GM21447 (cell line): ENCODE measurements around the gene CTBP2.
"Not testable (repeated sequence)": the region's sequence is repeated elsewhere in the genome, so short reads cannot be mapped to it uniquely, and the experiment has no call there.

Source experiments
- ATAC-seq: cut with Tn5 transposase; IDR thresholded peaks from one replicate; pipeline ENCODE4 v1.9.1; 2021; ENCODE audit not compliant: unreplicated experiment

Gene CTBP2

DNA sequence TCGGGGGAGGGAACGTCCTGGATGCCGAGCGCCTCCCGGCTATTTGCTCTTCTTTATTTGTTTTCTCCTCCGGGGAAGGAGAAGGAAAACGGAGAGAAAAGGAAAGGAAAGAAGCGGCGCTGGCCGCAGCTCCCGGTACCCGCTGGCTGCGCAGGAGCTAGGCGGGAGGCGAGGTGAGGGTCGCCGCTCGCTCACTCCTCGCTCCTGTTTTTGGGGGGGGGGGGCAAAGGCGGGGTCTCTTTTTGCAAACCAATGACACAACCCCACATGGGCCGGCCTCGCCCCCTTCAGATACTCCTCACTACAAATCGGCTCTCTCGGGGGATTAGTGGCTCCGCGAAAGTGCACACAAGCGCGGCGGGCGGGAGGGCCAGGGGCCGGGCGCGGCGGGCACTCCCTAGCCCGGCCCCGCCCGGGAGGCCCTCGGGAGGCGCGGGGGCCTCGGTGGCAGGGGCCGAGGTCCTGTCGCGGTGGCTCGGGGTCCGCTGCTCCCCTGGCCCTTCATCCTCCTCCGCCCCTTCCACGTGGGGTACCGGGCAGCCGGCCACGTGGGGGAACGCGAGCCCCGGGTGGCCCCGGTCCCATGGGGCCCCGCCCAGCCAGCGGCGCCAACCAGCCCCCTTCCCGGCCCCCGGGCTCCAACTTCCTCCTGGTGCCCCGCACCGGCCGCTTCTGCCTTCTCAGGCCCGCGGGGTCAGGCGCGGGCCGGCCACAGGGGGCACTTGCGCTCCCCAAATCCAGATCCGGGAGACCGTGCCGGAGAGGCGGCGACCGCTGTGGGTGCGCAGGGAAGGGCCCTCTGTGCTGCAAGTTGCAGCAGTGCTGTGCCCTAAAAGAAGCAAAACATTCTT, 718 bp upstream of the CTBP2 start:
- no peak for ATAC-seq

DNA sequence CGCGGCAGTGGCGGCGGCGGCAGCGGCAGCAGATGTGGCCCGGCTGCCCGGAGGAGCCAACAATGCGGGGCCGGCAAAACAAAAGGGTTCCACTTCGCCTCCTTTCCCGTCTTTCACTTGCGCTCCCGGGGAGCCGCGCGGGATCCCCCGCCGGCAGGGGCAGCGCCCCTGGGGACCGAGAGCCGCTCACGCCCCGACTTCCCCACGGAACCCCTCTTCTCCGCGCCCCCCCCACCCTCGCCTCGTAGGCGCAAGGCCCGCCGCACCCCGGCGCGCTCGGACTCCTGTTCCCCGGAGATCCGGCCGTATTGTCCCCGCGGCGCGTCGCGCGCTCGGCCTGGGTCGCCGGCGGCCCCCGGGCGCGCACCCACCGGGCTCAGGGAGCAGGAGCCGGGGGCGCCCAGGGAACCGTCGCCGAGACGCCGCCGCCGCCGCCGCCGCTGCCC, 854 bp downstream of the CTBP2 start:
- no peak for ATAC-seq

DNA sequence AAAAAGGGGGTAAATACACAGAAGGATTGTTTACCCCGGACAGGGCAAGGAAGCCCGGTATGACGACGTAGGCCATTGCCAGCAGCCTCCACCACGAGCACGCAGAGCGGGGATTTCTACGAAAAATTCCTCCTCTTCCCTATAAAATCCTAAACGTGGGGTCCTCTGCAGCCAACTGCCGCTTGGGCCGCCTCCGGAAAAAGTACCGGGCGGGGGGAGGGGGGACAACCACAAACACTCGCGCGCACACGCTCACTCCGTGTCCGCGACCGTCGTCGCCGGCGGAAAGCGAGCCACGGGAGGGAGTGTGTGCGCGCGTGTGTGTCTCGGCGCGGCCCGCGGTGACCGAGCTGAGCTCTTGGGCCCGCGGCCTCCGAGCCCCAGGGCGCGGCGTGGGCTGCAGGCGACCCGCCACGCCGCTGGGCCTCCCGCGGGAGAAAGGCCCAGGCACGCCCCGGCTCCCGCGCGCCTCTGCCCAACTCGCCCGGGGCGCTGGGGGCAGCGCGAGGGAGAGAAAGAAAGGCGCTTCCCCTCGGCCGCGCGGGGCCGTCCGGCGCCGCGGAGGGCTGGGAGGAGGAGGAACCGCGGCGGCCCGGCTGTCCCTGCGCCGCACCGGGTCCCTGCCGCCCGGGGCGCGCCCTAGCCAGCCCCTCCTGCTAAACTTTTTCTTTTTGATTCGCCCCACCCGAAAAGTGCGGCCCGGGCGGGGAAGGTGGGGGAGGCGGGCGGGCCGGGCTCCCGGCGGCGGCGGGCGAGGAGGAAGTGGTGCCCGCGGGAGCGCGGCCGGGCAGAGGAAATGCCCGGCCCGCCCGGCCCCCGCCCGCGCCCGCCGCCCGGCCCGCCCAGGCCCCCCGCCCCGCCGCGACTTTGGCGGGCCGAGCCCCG, 1.5 kb downstream of the CTBP2 start:
- no peak for ATAC-seq

DNA sequence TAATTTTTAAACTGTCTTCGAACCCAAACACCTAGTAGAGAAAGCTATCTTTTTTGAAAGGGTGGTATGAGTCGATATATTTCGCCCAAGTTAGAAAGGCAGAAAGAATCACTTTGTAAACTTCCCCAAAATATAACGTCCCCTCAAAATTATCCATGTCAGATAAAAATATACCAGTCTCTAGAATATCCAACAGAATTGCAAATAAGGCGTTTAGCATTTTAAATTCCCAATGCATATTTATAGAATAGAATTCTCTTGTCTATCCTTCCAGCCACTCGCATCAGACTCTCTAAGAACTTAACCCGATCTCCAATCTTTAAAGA, 2.1 kb downstream of the CTBP2 start:
- no peak for ATAC-seq

DNA sequence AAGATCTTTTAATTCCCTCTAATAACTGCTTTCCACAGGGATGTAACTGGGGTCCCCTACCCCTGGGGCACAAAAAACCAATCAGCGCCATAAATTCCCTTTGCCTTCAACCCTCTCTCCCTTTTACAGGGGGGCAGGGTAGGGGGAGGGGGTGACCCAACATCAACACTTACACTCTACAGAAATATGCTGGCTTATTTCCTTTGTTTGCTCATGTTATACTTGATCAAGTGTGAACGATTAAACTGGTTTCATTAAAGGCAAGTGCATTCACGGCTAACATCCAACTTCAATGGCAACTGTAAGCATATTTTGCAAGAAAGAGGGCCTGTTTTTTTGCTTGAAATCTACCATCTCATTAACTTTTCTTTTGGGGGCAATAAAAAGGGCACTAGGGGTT, 2.9 kb downstream of the CTBP2 start:
- ATAC-seq = no peak

DNA sequence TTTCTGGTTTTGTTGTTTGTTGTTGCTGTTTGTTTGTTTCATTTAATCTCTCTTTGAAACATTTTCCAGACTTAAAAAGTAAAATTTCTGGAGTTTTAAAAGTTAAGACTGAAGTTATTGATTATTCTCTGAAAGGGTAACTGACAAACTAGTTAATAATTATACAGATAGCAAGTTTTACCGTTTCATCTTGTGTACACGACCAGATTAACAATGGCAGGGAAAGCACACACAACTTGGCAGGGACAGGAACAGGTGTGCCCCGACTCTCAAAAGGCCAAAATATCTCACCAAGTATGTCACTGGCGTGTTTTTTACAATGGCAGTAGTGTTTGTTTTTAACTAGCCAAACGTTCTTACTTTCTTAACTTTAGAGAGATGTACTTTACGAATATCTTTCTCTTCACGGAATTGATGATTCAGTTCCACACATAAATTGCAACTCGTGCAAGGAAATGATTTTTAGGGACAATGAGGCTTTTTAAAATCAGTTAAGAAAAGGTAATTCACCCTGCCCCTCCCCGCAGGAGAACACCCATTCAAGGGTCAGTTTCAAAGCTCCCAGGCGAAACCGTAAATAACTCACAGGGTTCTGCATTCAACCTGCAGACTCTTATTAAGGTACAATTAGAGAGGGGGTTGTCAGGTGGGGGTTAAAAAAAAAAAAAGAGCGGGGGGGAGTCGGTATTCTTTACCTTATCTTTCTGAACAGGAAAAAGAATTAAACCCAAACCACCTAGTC, 3.5 kb downstream of the CTBP2 start:
- ATAC-seq = no peak

DNA sequence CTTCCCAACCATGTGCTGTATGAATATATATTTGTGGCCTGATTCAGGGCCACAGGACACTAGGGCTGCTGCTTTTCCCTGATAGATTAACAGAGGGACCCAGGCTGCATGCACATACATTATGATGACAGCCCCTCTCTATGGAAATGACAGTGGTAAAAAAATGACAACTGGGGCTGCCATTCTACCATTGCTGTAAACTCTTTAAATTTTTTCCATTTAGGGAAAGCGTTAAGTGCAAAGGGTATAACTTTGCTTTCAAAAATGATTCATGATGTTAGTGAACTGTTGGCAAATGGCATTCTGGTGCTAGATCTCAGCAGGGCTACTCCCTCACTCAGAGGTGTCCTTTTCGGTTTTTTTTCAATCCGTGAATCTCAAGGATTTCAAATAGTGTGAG, 4.2 kb downstream of the CTBP2 start:
- no peak for ATAC-seq

DNA sequence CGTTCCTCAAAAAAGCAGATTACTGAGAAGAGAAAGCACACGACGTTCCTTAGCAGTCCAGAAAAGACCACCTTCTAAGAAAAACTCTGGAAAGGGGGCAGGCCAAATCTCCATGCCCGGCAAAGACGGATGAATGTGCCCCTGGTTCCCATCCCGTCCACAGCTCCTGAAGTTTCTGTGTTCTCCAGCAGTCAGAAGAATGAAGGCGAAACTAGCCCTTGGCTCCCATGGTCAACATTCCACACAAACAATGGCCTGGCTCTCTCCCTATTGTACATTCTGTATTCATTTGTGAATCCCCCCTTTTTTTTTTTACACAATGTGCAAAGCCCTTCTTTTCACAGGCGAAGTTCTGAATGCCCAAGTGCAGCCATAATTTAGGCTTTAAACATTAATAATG, 5.3 kb downstream of the CTBP2 start:
- no peak for ATAC-seq

DNA sequence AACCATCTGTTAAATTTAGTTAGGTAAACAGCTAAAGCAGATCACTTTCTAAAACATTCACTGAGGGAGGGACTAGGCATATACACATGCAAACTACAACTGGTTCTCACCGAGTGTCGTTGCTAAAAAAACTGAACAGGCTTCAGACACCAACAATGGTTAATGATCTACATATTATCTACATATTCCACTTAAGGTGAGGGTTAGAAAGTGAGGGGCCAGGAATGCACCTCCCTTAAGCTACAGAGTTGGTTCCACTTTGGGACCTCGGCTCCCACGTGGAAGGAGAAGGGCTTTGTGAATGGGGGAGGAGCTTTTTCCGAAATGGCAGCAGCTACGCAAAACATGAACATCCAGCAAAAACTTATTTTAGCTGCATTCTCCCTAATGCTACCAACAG, 5.8 kb downstream of the CTBP2 start:
- ATAC-seq = no peak

DNA sequence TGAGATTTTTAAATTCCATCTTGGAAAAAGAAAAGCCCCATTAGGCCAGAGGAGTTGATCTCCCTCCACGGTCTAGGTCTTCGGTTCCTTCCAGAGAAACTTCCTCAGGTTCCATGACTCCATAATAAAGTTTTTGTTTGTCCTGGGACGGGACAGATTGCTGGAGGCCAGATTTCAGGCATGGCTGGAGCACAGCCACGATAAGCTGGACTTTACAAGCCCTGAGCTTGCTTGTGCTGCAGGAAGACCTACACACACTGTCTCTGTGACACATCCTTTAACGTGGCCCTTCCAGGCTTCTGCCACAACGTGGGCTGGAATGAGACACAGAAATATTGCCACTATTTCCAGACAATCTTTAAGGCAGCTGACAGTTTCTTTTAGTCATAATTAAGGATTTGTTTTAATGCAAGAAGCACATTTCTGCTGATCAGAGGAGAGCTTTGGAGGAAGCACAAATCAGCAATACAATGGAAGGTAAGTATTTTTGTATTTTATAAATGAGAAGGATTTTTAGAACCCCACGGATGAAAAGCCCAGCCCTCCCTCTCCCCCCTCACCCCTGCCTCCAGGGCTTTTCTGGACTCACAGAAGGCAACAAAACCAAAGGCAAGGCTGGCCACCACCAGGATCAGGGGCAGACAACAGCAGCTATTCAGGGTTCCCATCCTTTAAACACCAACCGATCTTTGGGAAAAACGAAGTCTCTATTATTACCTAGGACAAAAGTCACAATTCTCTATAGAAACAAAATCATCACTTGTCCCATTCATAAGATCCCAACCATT, 6.5 kb downstream of the CTBP2 start:
- ATAC-seq = no peak

DNA sequence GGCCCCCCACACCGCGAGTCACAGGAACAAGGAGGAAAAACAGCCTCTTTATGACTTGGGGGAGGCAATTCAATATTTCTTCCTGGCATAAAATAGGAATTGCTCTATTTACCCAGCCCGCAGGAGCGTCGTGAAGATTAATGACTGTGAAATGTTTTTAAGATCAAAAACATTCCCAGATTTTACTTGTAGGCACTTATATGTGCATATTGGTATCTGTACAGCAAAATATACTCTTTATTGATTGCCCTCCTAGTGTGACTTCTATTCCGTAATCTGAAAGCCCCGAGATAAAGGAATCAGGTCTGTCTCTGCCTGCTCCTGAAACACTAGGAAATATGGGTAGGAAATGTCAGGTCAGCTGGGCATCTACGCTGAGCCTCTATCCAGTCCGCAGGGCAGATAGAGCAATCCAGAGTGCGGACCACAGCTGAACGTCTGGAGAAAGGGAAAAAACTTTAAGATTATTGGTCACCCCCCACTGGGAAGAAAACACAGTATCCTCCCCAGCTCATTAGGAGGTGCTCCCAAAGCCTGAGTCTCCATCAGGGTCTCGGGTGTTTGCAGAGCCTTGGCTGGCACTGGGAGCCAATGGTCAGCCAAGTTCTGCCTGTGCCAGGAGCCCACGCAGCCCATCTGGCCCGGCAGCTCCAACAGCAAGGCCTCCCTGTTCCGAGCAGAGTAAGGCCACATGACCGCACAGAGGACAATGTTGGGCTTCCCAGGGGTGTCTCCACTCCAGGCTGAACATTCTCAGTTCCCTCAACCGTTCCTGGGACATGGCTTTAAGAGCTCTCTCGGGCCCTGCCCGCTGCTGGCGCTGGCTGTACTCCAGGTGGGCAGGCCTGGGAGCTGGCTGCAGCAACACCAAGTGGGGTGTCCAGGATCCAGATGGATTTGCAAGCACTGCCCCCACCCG, 7.7 kb downstream of the CTBP2 start:
- no peak for ATAC-seq

DNA sequence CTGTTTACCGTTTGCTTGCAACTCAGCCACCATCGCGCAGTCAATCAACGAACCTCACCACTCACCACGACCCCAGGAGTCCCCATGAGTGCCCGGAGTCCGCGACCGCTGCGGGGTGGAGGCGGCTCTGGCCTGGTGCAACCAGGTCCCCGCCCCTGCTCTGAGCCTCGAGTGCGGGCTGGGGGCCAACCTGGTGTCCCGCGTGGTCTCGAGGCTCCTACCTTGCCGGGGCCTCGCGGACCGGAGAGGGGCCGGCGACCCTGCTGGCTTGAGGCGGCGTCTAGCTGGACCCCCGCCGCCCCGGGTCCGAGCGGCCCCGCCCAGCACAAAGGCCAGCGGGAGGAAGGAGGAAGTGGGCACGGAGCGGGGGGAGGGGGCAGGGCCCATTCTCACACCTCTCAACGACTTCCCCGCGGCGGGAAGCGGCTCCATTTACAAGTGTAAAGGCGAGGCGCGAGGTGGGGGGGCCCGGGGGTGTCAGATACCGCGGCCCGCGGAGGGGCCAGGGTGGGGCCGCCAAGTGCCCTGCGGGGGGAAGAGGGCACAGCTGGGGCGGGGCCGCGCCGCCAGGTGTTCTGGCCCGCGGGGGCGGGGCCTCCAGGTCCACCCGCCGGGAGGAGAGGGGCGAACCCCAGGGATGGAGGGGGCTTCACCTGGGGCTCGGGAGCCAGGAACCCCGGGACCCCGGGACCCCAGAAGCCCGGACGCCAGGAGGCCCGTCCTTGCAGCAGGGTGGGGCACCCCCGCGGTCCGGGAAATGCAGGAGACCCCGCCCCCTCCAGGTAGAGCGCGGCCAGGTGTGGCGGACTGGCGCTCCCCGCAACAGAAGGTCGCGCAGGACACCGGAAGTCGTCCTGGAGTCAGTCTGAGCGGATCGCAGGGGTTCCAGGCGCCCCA, 8.6 kb downstream of the CTBP2 start:
- no peak for ATAC-seq

DNA sequence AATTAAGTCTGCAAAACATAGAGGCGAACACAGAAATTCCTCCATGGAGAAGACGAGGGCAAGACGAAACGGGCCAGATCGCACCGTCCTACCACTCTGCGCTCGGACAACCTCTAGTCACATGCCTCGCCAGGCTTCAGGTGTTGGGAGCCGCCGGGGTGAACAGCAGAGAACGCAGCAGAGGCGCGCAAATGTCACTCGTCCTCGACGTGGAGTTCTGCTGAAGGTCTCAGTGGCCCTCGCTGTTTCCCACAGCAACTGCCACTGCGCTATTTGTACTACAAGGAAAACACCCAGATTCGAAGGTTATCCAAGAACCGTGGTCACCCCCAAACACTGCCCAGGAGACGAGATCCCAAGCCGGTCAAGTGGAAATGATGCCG, 9.2 kb downstream of the CTBP2 start:
- no peak for ATAC-seq

DNA sequence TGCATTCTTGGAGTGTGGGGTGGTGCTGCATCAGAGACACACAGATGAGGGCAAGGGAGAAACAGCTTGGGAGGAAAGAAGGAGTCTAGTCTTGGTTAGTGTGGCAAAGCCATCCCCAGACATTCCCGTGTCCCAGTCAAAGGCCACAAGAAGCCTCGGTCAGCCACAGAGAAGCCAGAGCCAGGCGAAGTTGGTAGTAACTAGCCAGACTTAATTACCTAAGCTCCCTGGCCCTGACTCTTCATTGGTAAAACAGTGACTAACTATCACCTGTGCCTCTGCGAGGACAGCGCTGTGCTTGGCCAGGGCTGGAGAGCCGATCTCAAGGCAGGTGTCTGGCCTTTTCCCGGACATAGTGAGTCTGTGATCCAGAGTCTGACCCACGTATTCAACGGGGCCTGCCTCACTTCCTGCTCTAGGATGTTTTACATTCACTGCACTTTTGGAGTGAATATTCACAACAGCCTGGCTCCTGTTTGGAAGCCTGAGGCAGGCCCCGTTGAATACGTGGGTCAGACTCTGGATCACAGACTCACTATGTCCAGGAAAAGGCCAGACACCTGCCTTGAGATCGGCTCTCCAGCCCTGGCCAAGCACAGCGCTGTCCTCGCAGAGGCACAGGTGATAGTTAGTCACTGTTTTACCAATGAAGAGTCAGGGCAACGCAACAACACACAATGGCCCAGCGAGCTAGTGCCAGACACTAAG, 9.8 kb downstream of the CTBP2 start:
- ATAC-seq = not testable (repeated sequence)

DNA sequence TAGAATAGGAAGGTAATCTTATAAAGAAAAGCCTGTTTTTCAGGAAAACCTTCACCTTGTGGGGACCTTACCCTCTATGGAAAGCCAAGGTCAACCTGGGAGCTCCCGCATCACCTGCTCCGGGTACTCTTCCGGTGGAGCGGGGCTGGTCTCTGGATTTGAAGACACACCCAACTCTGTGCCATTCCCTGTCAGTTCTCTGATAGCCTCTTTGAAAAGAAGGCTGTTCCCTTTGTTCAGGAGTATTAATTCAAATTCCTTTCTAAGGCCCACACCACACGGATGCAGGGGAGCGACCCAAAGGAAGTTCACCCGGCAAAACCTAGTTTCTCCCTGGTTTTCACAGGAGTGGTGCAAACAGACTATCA, 10.7 kb downstream of the CTBP2 start:
- ATAC-seq = no peak

DNA sequence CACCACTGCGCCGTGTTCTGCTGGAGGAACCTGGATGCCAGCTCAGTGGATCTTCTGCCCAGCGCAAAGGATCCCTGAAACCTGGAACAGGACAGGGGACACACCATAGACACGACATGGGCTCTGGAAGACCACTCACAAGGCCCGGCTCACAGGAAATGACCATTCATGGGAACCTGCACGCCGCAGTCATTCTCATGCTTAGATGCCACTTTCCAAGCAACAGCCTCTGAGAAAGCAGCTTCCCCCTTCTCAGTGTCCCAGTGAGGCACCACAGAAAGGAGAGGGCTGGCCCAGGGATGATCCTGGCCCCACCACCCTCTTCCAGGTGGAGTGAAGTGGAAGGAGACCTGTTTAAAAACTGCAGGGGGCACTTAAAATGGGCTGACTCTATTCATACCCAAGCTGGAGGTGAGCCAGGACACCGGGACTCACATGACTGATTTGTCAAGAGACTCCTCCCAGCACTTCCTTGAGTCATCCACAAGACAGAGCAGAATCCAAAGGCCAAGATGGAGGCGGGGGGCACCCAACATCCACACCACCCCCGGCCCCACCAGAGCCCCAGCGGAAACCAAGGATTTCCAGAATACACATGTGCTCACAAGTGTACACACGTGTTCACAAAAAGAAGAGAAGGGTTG, 11.2 kb downstream of the CTBP2 start:
- no peak for ATAC-seq

DNA sequence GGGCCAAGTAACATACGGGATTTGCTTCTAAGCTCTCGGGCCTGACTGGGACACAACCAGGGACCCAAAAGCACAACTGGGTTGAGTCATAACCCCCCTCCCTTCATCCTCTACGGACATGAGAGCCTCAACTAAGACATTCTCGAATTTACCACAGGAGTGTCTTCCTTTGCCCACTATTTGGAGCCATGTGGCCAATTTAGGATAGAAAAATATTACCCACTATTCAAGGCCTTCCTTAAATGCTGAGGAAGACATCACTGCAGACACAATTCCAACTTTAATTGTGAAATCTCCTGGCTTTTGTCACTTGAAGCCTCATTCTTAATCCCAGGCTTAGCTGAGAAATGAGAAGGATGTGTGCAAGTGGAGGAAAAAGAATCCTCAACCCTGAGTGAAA, 11.8 kb downstream of the CTBP2 start:
- ATAC-seq = no peak

DNA sequence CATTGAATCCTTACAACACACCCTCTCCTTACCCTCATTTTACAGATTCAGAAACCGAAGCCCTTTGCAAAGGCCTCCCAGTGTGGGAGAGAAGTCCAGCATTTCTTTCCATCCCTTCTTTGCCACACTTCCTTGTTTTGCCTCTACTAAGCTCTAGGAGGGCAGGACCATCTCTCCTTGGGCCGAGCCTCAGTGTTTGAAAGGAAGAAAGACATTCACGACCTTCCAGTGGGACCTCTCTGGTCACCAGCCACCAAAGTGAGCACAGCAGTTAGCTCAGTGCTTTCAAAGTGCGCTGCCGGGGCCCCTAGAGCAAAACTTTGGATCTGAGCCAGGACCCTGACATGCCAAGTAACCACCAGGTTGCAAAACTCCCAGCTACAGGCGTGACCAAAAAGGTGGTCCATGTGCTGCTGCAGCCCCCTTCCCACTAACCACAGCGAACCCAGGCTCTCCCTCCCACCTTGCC, 12.4 kb downstream of the CTBP2 start:
- no peak for ATAC-seq
